AG08395 (cell line): Measurements from ENCODE around the gene GFOD2.
A peak's percentile ranks its signal among the peaks of the same experiment; 100 is the strongest.

Source experiments
- DNase-seq: peaks from one replicate; pipeline ENCODE4 v3.0.0; 2012; ENCODE audit warnings: mixed read lengths, low spot score

The GFOD2 gene

DNA sequence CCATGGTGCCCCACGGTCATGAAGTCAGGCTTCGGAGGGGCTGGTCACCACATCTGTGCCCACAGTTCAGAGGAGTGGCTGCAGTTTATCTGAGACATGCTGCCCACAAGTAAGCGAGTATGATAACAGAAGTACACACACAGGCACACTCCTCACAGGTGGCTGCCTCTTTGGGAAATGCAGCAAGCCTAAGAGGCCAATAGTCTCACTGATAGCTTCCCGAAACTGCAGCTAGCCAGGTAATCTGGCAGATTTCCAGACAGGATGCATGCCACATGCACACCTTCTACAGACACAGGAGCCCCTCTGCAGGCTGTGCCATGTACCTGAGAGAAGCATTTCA, 12.6 kb upstream of the GFOD2 start:
- no peak for DNase-seq

- no peak for DNase-seq
Measured at GRCh38 chr16:67731071-67731752, 12.1 kb upstream of the GFOD2 start.

- no peak for DNase-seq
Measured at GRCh38 chr16:67730326-67730725, 11.2 kb upstream of the GFOD2 start.

DNA sequence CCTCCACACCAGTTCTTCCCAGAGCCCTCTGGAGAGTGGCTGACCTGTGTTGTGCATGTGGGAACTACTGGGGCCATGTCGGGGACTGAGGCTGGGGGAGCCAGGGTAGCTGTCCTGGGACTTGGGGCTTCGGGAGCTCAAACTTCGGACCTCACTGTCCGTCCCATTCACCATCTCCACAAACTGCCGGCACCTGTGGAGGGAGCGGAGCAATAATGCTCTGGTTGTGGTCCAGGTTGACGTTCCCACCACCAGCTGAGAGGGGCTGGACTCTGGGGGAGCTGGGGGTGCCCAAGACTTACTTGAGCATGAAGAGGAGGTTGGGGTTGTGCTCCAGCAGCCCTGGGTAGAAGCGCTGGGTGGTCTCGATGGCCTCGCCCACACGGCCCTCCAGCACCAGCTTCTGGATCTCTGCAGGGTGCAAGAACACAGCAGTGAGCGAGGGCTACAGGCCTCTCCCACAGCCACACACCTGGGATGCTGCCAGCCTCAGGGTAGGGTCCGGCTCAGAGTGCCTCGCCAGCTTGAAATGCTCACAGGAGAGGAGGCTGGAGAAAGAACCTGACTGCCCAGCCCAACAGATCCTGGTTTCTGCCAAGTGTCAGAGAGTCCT, 10.6 kb upstream of the GFOD2 start:
- DNase-seq: no peak

- DNase-seq: no peak
Measured at GRCh38 chr16:67727521-67728485, 8.7 kb upstream of the GFOD2 start.

DNA sequence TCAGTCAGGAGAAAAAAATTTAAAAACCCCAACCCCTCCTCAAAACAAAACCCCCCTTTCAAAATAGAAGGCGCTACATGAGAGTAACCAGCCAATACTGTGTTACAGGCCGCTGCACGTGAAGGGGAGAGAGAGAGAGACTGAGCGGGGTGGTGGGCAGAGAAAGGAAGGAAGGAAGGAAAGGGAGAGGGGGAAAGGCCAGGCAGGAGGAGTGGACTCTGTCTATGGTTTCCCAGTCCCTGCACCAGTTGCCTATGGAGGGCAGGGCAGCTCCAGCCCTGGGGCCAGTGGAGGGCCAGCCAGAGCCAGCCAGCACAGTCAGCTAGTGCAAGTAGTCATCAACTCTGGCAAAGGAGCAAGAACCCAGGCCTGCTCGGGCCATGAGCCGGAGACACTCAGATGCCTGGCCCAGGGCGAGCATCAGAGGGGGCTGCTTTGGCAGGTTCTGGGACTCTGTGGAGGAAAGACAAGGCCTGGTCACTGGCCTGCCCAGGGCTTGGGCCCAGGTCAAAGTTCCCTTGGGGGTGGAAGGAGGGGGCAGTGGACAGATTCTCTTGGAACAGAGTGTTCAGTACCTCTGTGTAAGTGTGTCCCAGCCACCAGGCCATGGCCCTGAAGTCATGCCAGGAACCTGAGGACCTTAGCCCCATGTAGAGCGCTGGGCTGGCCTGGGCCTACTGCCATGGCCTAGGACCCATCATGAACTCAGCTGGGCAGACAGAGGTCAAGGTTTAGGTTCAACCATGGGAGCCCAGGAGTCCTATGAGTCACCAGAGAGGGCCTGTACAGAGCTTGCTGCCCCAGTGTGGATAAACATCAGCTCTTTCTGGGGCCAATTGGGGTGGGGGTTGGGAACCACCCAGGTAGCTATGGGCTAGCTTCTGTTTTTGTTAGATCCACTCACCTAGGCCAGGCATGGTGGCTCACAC, 7.3 kb upstream of the GFOD2 start:
- DNase-seq: no peak

- no peak for DNase-seq
Measured at GRCh38 chr16:67723911-67724305, 4.8 kb upstream of the GFOD2 start.

DNA sequence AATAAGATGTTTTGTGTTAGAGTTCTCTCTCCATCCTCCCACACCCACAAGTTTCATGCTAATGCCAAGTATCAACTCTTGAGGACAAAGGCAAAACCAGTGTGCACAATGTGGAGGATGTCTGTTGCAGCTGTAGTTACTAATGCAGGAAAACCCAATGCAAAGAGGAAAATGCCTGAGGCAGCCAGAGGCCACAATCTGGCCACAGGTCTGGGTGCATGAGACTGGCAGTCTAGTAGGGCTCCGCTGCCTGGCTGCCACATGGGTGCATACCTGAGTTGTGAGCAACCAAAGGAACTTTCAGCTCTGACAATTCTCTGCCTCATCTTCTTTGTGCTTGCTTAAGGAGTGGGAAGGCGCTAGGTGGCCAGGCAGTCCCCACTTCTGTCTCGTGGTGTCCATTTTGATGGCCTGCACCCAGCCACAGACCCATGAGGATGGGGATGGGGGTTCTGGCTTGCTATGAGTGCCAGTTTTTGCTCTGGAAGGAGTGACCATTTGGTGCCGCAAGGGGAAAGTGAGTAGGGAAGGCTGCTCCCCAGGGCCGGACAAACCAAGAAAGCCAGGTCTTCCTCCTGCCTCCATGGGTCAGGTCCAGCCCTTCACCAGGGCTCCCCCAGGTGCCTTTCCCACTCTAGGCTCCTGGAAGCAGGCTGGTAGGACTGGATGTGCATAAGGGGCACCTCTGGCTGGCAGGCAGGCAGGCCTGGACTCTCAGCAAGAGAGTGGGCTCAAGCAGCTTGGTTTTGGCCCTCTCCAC, 4.2 kb upstream of the GFOD2 start:
- peak; percentile 83 for DNase-seq

- no peak for DNase-seq
Measured at GRCh38 chr16:67720236-67720635, 1.1 kb upstream of the GFOD2 start.

DNA sequence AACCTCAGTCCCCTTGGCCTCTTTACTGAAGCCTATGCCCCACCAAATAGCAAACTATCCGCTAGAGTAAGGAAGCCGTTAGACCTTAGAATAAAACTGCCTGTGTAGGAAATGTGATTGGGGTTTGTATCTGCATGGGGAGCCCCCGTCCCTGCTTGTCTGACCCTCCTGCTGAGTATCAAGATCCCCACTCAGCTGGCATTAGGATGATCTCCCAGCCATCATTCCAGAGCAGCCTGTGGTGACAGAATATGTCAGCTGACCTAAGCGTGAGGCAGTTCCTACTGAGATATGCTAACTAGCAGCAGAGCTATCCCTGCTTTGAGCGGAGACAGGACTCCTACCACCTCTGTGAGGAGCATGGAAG, 645 bp upstream of the GFOD2 start:
- peak; percentile 62 for DNase-seq

GRCh38 chr16:67718668-67719047, 458 bp downstream of the GFOD2 start:
- no peak for DNase-seq

- no peak for DNase-seq
Measured at GRCh38 chr16:67716097-67716496, 3.0 kb downstream of the GFOD2 start.

DNA sequence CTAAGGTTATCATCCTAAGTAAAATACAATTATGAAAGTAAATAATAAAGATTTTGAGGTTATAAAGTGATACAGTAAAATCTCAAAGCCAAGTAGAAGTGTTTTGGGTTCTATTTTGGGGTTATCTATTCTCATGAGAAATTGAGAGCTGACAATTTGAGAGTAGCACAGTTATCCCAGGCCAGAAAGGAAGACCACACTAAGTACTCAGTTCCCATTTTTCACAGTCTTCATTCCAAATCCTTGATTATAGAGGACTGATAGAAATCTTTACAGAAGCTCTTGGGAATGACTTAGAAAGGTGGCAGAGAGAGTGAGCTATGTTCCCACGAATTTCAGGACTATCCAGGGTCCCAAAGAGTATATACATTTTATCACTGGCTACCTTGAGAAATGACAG, 4.6 kb downstream of the GFOD2 start:
- no peak for DNase-seq

DNA sequence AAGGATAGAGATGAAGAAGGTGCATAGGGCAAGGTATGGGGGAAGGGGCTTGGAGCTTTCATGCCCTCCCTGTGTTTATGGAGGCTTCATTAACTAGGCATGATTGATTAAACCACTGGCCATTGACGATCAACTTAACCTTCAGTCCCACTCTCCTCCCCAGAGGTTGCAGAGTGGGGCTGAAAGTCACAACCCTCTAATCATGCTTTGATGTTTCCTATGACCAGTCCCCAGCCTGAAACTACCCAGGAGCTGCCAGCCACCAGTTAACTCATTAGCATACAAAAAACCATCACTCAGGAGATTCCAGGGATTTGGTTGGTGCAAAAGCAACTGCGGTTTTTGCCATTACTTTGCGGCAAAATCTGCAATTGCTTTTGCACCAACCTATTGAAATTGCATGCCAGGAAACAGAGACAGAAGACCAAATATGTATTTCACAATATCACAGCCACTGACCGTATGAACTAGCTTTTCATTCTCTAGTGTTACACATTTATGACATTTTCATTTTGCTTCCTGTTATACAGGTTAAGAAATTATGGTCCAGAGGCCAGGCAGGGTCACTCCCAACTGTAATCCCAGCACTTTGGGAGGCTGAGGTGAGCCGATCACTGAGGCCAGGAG, 5.4 kb downstream of the GFOD2 start:
- no peak for DNase-seq

DNA sequence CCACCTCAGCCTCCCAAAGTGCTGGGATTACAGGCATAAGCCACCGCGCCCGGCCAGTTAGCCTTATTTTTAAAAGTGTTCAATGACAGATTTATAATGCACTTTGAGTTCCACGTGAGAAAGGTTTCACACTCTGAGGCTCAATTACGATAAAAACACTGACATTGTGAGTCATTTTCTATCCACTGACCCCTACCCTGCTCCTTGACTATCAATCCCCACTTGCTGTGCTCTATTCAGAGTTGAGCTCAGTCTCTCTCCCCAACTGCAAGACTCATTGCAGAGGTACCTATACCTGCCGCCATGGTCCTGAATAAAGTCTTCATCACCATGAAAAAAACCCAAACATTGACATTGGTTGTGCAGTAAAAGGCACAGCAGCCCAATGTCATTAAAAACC, 8.5 kb downstream of the GFOD2 start:
- no peak for DNase-seq

DNA sequence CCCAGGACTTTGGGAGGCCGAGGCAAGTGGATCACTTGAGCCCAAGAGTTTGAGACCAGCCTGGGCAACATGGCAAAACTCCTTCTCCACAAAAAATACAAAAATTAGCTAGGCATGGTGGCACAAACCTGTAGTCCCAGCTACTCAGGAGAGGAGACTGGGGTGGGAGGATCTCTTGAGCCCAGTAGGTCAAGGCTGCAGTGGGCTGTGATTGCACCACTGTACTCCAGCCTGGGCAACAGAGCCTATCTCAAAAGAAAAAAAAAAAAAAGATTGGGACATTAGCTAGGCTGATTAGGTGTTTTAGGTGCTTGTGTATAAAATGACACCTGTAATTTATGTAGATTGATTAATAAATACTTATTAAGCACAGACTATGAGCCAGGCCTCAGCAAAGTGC, 10.1 kb downstream of the GFOD2 start:
- DNase-seq: no peak

DNA sequence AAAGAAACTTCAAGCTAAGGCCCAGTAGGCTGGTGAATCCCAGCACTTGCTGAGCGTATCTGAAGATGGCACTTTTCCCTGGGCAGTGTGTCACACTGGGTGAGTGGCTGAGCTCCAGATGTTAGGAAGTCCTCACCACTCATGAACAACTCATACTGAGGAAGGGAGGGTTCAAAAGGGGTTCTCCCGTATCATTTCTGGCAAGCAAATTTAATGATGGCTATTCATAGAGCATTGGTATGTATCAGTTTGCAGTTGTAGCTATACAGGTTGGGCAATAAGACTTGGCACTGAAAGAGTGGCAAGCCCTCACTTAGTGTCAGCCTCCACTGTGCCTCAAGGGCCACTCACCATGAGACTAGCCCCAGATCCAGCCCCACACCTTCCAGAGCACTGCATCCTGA, 10.7 kb downstream of the GFOD2 start:
- peak; percentile 82 for DNase-seq

- no peak for DNase-seq
Measured at GRCh38 chr16:67707790-67708189, 11.3 kb downstream of the GFOD2 start.

GRCh38 chr16:67707210-67707609, 11.9 kb downstream of the GFOD2 start:
- DNase-seq: no peak

GRCh38 chr16:67704110-67704509, 15.0 kb downstream of the GFOD2 start:
- no peak for DNase-seq

- no peak for DNase-seq
Measured at GRCh38 chr16:67703626-67704025, 15.5 kb downstream of the GFOD2 start.
